ENCODE results near the gene FLRT3. TPM values are rescaled to one million over a fixed set of nuclear protein-coding genes. Genes with fewer than 3 reads are reported as not detected.

FLRT3 gene
- 0.17 and 0.19 TPM in 2 replicates for total RNA-seq (2014; rRNA removed; shearing (Covaris generic))
- 0.26 and 0.45 TPM in 2 replicates for polyA plus RNA-seq (2016; fragmentation: Nextera tagmentation; extraction: Ambion mirVana)
- long read RNA-seq: 0 reads

GRCh38 chr20:14337400-14338171, at the start of gene FLRT3:
FLRT3 (minus strand) TSS chr20:14337612; CDS start chr20:14327506, 10,106 bp downstream.
- Histone ChIP-seq H2AFZ (peak within 1 kb of the TSS; percentile 11; the same call in 1 of the 2 replicates), H3F3A (replicated peaks; ENCODE audit: low read depth) (no peaks in the 10 kb centered on the region), H3K4me3 (peak within 1 kb of the TSS; percentile 43), H3K27ac (ENCODE audit: low read depth) (no peak within 1 kb of the TSS), H3K9me2 (ENCODE audit: insufficient read depth) (no peaks in the 10 kb centered on the region; the same call in 1 of the 2 replicates), H4K20me1 (replicated peaks; ENCODE audit: insufficient read depth) (no peaks in the 10 kb centered on the region), H3K79me2 (replicated peaks; ENCODE audit: insufficient read depth) (no peaks in the 10 kb centered on the region), H3K4me1 (ENCODE audit: insufficient read depth) (peaks cover 15% of the 10 kb centered on the region; the same call in 1 of the 2 replicates), H3K27me3 (ENCODE audit: insufficient read depth) (peaks cover 7% of the 10 kb centered on the region; the same call in 1 of the 2 replicates), H3K36me3 (ENCODE audit: insufficient read depth) (no peaks in the 10 kb centered on the region), H3K4me2 (peak within 1 kb of the TSS; percentile 70)
- peak within 1 kb of the TSS; percentile 74; the same call in 1 of the 2 replicates for H3K27ac Mint-ChIP-seq
- peak within 1 kb of the TSS; percentile 66 for H3K4me3 Mint-ChIP-seq
- TF ChIP-seq JUNB (IDR thresholded peaks at IDR 0.05; ENCODE audit: unreplicated experiment): no peak
- TF ChIP-seq EZH2 (IDR thresholded peaks at IDR 0.05; ENCODE audit: low read depth, unreplicated experiment): no peak
- no peak for TF ChIP-seq ZNF462 (CRISPR knock-in tag; IDR thresholded peaks at IDR 0.05)
- TF ChIP-seq ETS1 (IDR thresholded peaks at IDR 0.05): no peak
- peak; percentile 83 to 89 for TF ChIP-seq CTCF (conservative IDR thresholded peaks at IDR 0.05; ENCODE audit: low read depth in 2 of 2)
- no peak for TF ChIP-seq STAT1 (IDR thresholded peaks at IDR 0.05; ENCODE audit: unreplicated experiment)
- TF ChIP-seq ZNF331 (CRISPR knock-in tag; IDR thresholded peaks at IDR 0.05; ENCODE audit: low read depth): no peak
- TF ChIP-seq CREB1 (CRISPR knock-in tag; IDR thresholded peaks at IDR 0.05; ENCODE audit: low read depth): peak; percentile 83
- TF ChIP-seq POLR2AphosphoS5 (IDR thresholded peaks at IDR 0.05; ENCODE audit: low read depth): no peak
- TF ChIP-seq ZNF114 (CRISPR knock-in tag; IDR thresholded peaks at IDR 0.05): no peak
- no peak for TF ChIP-seq NANOG (IDR thresholded peaks at IDR 0.05; ENCODE audit: borderline replicate concordance)
- no peak for TF ChIP-seq REST (IDR thresholded peaks at IDR 0.05; ENCODE audit: unreplicated experiment)
- TF ChIP-seq EZH2phosphoT487 (IDR thresholded peaks at IDR 0.05; ENCODE audit: unreplicated experiment): no peak
- ATAC-seq (peak; percentile 97), DNase-seq (ENCODE audit: low spot score) (peak; percentile 93)
- H3K36me3 Mint-ChIP-seq (ENCODE audit: low read depth): no peaks in the 10 kb centered on the region
- peaks cover 31% of the 10 kb centered on the region for H3K4me1 Mint-ChIP-seq
- no peaks in the 10 kb centered on the region for H3K9me3 Mint-ChIP-seq
- no peaks in the 10 kb centered on the region for H3K27me3 Mint-ChIP-seq (ENCODE audit: insufficient read depth, low read depth, poor library complexity)
